HEK293T (cell line): ENCODE data around the gene EGFR.

Experiments used
- CTCF ChIA-PET: fragments of 350-600 bp; formaldehyde crosslinking; extraction: SDS; loops from one replicate; lab custom pipeline; 2021; ENCODE audit warnings: antibody characterized with exemption, inconsistent platforms; lab: Yijun Ruan, JAX
- POLR2A ChIA-PET: fragments of 350-600 bp; formaldehyde crosslinking; extraction: SDS; loops from one replicate; lab custom pipeline; 2020; ENCODE audit warnings: antibody characterized with exemption, inconsistent platforms; lab: Yijun Ruan, JAX
- DNase-seq: peaks from one replicate; pipeline ENCODE4 v3.0.0; 2012; ENCODE audit warnings: mixed read lengths; ENCODE audit errors: extremely low spot score
- ARNT ChIP-seq: fragments of 450-650 bp; IDR thresholded peaks from 2 replicates; pipeline ENCODE4 v1.6.1; 2017; ENCODE audit warnings: mild to moderate bottlenecking
- BHLHE40 ChIP-seq: fragments of 450-650 bp; IDR thresholded peaks from 2 replicates; pipeline ENCODE4 v1.6.1; 2016; ENCODE audit warnings: mild to moderate bottlenecking, moderate library complexity, borderline replicate concordance
- CTBP1 ChIP-seq: fragments of 450-650 bp; IDR thresholded peaks from 2 replicates; pipeline ENCODE4 v1.6.1; 2016; ENCODE audit warnings: borderline replicate concordance
- ELF4 ChIP-seq: fragments of 450-650 bp; IDR thresholded peaks from 2 replicates; pipeline ENCODE4 v1.6.1; 2017; ENCODE audit warnings: antibody characterized with exemption
- FOXA1 ChIP-seq: fragments of 450-650 bp; IDR thresholded peaks from 2 replicates; pipeline ENCODE4 v1.6.1; 2016; ENCODE audit warnings: mild to moderate bottlenecking
- FOXK2 ChIP-seq: fragments of 450-650 bp; IDR thresholded peaks from 2 replicates; pipeline ENCODE4 v1.6.1; 2016; ENCODE audit warnings: mild to moderate bottlenecking
- FOXM1 ChIP-seq: fragments of 450-650 bp; IDR thresholded peaks from 2 replicates; pipeline ENCODE4 v1.6.1; 2017; ENCODE audit warnings: mild to moderate bottlenecking, borderline replicate concordance
- HDGF ChIP-seq: fragments of 450-650 bp; IDR thresholded peaks from 2 replicates; pipeline ENCODE4 v1.6.1; 2017; ENCODE audit warnings: antibody characterized with exemption, borderline replicate concordance
- L3MBTL2 ChIP-seq: fragments of 450-650 bp; conservative IDR thresholded peaks from 2 replicates; pipeline ENCODE4 v1.6.1; 2016; ENCODE audit warnings: mild to moderate bottlenecking
- LEF1 ChIP-seq: fragments of 450-650 bp; IDR thresholded peaks from 2 replicates; pipeline ENCODE4 v1.6.1; 2017; ENCODE audit warnings: mild to moderate bottlenecking, borderline replicate concordance
- NFRKB ChIP-seq: fragments of 450-650 bp; IDR thresholded peaks from 2 replicates; pipeline ENCODE4 v1.6.1; 2016; ENCODE audit warnings: mild to moderate bottlenecking, moderate library complexity
- SP1 ChIP-seq: fragments of 450-650 bp; IDR thresholded peaks from 2 replicates; pipeline ENCODE4 v1.6.1; 2017
- SUZ12 ChIP-seq: fragments of 450-650 bp; IDR thresholded peaks from 2 replicates; pipeline ENCODE4 v1.6.1; 2016; ENCODE audit warnings: mild to moderate bottlenecking
- TARDBP ChIP-seq: fragments of 450-650 bp; IDR thresholded peaks from 2 replicates; pipeline ENCODE4 v1.6.1; 2016
- ZNF384 ChIP-seq: fragments of 450-650 bp; IDR thresholded peaks from 2 replicates; pipeline ENCODE4 v1.6.1; 2016

EGFR gene

DNA sequence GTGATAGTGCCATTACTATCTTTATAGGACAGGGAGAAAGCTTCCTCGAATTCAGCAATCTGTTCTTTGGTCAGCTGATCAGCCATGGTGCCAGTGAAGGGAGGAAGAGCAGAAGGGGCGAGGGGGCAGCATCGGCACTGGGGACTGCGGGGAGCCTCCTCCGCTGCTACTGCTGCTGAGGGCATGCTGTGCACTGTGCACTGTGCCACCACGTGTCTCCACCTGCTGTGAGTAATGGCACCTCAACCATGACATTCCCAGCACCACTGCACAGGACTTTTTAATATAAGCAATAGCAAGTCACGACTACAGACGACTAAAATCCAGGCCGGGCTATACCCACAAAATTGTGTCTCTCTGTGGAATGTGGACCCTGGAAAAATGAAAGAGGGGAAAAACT lies 241.4 kb downstream of the EGFR start:
- no peak for DNase-seq
- POLR2A ChIA-PET = no interaction called here
- no peak for TF ChIP-seq ARNT
- TF ChIP-seq TARDBP = no peak
- no peak for TF ChIP-seq SP1
- no peak for TF ChIP-seq HDGF
- TF ChIP-seq L3MBTL2 = no peak
- TF ChIP-seq CTBP1 = no peak
- TF ChIP-seq LEF1 = no peak
- TF ChIP-seq NFRKB = no peak
- no peak for TF ChIP-seq FOXM1
- TF ChIP-seq FOXK2 = no peak
- no peak for TF ChIP-seq SUZ12
- TF ChIP-seq ELF4 = no peak
- no peak for TF ChIP-seq FOXA1
- no peak for TF ChIP-seq BHLHE40
- CTCF ChIA-PET = no interaction called here

DNA sequence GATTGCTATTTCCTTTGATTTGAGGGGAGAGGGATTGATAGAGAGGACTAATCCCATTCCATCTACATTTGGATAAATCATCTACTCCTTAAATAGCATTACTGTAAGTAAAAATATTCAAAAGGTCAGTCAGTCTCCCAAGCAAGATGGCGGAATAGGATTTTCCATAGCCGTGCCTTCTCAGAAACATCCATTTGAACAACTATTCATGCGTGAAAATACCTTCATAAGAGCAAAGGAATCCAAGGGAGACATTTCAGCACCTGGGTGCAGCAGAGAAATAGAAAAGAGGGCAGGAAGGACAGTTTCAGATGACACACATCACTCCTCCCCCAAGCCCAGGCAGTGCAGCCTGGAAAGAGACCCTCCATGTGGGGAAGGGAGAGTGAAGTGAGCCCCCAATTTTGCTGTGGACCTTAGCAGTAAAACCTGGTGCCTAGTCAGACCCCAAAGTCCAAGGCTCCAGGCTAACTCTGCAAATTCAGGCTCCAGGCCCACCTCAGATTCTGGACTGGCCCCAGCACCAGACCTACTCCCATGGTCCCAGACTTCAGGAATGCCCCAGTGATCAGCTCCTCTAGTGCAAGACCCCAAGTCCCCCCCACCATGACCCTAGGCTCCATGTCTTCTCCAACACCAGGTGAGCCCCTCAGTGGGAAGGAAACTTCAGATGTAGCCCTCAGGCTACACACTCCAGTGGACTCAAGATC lies 242.0 kb downstream of the EGFR start:
- POLR2A ChIA-PET = no interaction called here

More for the DNA sequence above, 242.0 kb downstream of the EGFR start:
- CTCF ChIA-PET = no interaction called here
- TF ChIP-seq CTBP1 (no peak), HDGF (no peak), FOXK2 (no peak), ZNF384 (no peak), TARDBP (no peak), BHLHE40 (no peak), SUZ12 (no peak), L3MBTL2 (no peak), LEF1 (no peak), FOXM1 (no peak), ELF4 (no peak), NFRKB (no peak)
- DNase-seq = no peak
